Right ventricle myocardium superior (tissue), 1 donor: Measurements from ENCODE around the gene CHRDL2. TPM values are rescaled to one million over a fixed set of nuclear protein-coding genes. Genes with fewer than 3 reads are reported as not detected.

Experiments used
- ATAC-seq: fragments of 200-7000 bp; cut with Tn5 transposase; one replicate; pipeline ENCODE4 v1.9.1; 2020; ENCODE audit warnings: mild to moderate bottlenecking; ENCODE audit not compliant: poor library complexity
- DNase-seq: peaks from one replicate; pipeline ENCODE4 v3.0.0-alpha.2; 2020
- intact Hi-C: fragments of 100-400 bp; cut with DNase I; formaldehyde crosslinking; loops from one replicate; pipeline ENCODE4 v1.11.2; 2022
- total RNA-seq: library from RNA; stranded (reverse); fragmentation: NEBNext Ultra II Directional; extraction: Animal tissue kit (Norgen Biotek cat#: 25700); gene quantifications from one replicate; pipeline ENCODE4 v1.2.1, GENCODE V29; 2021
- donor health status: DM: no; HTN: yes; CAD: no; lungs with severe emphysema.

CHRDL2 gene
- total RNA-seq, 1 donor from 2014 or later = 11.1 TPM

DNA sequence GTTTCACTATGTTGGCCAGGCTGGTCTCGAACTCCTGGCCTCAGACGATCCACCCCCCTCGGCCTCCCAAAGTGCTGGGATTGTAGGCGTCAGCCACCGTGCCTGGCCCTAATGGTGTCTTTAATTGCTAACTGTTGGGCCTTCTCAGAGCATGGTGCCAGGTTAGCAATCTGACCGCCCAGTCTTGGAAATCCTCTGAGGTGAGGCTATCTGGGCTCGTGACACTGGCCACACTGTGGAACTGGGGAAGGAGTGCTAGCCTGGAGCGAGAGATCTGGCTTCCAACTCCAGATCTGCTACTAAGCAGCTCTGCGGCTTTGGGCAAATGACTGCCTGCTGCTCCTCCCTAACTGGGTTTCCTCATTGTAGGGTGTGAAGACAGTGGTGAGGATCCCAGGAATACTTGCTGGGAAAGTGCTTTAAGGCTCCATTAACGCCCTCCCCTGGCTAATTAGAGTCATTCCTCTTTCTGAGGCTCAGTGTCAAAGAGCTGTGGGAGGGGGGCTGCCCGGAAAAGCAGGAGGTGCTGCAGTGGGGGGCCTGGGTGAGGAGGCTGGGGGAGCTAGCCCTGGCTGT, 35.4 kb downstream of the CHRDL2 start:
- DNase-seq = no peak
- ATAC-seq = peak; percentile 3
- intact Hi-C loops = no loop called here

GRCh38 chr11:74694136-74694930, 36.9 kb downstream of the CHRDL2 start:
- DNase-seq (no peak), ATAC-seq (no peak)
- intact Hi-C loops = no loop called here

DNA sequence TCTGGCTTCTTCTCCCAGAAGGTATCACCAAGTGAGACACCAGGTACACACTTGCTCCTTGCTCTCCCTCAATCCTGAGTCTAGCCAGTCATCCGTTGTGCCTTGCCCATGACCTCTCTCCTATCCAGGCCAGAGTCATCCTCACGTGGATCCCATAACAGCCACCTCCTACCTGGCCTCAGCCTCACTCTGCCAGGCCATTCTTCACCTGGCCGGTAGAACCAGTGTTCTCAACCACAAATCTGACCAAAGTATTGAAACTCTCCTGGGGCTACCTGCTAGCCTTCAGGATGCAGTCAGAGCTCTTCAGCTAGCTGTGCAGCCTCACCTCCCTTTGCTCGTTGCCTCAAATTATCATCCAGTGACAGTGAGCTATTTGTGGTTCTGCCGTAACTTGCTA, 37.7 kb downstream of the CHRDL2 start:
- ATAC-seq (no peak), DNase-seq (no peak)
- intact Hi-C loops = no loop called here

GRCh38 chr11:74691755-74692154, 39.5 kb downstream of the CHRDL2 start:
- DNase-seq (no peak), ATAC-seq (no peak)
- intact Hi-C loops = no loop called here

DNA sequence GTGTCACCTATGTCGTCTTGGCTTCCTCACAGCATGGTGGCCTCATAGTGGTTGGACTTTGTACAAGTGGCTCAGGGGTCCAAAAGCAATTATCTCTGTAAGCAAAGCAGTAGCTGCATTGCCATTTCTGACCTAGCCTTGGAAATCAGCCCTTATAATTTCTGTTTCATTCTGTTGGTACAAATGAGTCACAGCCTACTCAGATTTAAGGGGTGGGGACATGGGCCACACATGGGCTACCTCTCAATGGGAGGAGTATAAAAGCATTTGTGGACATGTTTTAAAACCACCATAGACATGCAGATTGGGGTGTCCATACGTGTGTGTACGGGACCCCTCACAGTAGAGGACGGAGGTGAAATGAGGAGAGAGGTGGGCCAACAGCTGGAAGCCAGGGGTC, 41.6 kb downstream of the CHRDL2 start:
- intact Hi-C loops = no loop called here
- ATAC-seq = no peak

GRCh38 chr11:74687237-74688023, 43.8 kb downstream of the CHRDL2 start:
- intact Hi-C loops = no loop called here
- DNase-seq (peak; percentile 2), ATAC-seq (peak; percentile 9)

More for the DNA sequence above, 41.6 kb downstream of the CHRDL2 start:
- peak; percentile 4 for DNase-seq

DNA sequence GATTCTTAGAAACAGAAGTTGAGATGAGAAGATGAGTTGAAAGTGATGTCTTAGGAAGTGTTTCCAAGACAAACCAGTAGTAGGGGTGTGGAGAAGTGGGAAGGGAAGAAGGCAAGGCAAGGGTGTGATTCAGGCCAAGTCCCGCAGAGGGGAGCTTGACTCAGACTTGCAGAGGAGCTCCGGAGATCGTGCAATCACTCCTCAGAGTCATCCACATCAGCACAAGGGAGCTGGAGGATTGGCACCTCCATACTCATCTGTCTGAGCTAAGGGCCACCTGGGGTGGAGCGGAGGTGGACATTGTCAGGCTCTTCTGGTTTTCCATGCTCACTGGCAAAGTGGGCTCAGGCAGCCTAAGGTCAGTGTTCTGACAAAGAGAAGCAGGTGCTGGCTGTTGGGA, 44.4 kb downstream of the CHRDL2 start:
- DNase-seq (peak; percentile 36), ATAC-seq (no peak)
- intact Hi-C loops = no loop called here

- DNase-seq = peak; percentile 55
- no peak for ATAC-seq
- intact Hi-C loops = no loop called here
Observed at GRCh38 chr11:74685905-74686304, 45.3 kb downstream of the CHRDL2 start.

- intact Hi-C loops = no loop called here
- no peak for ATAC-seq
- DNase-seq = no peak
Observed at GRCh38 chr11:74685338-74685737, 45.9 kb downstream of the CHRDL2 start.

GRCh38 chr11:74684661-74685060, 46.6 kb downstream of the CHRDL2 start:
- intact Hi-C loops = no loop called here
- DNase-seq (peak; percentile 9), ATAC-seq (no peak)

DNA sequence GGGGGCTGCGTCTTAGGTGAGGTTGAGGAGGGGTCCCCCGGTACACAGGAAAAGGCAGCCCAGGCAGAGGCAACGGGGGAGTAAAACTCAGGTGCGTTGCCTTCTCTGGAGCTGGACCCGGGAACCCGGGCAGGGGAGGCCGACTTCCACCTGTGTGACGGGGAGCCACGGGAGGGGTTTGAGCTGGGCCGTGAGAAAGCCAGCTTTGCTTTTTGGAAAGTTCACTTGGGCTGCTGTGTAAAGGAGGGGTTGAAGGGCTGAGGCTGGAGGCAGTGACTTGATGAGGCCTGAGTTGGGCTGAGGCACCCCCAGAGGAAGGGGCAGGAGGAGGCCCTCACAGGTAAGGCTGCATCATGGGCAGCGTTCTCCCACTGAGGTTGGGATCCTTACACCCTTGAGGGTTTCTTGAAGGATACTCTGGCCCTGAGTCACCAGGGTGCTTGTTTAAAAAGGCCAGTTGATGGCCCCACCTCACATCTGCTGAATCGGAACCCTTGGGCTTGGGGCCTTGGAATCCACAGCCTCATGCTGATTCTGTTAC, 47.2 kb downstream of the CHRDL2 start:
- no peak for DNase-seq
- no peak for ATAC-seq
- intact Hi-C loops = no loop called here

DNA sequence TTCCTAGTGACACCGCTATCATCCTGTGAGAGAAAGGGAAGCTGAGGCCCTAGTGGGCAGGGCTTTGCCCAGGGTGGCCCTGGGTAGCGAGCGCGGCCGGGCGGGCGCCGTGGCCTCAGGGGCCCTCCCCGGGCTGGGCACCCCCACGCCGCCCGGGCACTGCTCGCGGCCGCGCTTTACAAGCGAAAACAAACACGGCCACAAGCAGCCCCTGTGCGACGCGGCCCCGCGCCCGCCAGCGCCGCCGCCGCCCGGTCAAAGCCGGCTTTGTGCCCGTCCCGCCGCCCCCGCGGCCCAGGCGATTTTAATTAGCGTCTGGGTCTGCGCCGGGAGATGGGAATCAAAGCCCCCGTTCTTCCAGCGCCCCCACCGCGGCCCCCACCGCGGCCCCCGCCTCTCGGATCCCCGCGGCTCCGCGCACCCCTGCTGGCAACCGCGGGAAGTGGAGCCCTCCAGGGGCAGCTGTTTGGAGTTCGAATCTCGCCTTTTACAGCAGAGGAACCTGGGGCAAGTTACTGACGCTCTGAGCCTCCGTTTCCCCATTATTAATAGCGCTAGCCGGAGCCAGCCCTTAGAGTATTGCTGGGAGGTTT, 47.9 kb downstream of the CHRDL2 start:
- peak; percentile 53 for DNase-seq
- peak; percentile 42 for ATAC-seq
- intact Hi-C loops = no loop called here

- DNase-seq (no peak), ATAC-seq (no peak)
Observed at GRCh38 chr11:74682731-74683278, 48.4 kb downstream of the CHRDL2 start.

GRCh38 chr11:74681686-74682651, 49.3 kb downstream of the CHRDL2 start:
- ATAC-seq (peak; percentile 79), DNase-seq (peak; percentile 73)
- intact Hi-C loops = no loop called here

More at GRCh38 chr11:74682731-74683278, 48.4 kb downstream of the CHRDL2 start:
- intact Hi-C loops = no loop called here

DNA sequence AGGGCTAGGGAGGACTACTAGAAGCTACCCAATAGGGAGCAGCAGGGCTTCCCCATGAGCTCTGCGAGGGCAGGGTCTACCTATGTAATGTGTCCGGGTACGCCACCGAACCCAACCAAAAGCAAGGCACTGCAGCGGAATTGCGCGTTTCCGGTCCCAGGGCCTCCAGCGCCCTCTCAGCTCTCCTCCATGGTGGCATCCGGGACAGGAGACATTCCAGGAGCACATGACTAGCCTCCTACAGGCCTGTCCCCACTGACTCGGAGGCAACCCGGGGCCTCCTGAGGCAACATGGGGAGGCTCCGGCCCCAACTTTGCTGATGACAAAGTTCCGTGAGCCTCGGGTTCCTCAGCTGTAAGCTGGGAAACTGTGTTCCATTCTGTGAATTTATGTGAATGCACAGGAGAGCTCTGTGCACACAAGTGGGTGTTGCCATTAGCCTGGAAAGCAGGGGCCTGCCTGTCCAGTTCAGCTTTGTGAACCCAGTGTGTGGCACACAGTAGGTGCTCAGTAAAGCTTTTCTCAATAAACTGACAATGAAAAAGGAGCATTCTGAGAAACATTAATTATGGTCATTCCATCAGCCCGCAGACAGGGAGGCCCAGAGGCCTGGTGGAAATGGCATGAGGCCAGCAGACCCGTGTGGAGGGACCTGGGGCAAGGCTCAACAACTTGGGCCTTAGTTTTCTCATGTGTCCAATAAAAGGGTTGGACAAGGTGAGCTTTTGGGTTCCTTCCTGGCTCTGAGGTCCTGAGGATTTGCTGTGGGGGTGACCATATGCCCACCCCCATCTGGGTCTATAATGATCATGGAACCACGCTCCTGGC, 50.3 kb downstream of the CHRDL2 start:
- DNase-seq = no peak
- intact Hi-C loops = no loop called here
- ATAC-seq = no peak

- ATAC-seq (no peak), DNase-seq (no peak)
- intact Hi-C loops = no loop called here
Observed at GRCh38 chr11:74680035-74680671, 51.1 kb downstream of the CHRDL2 start.
